Upper lobe of right lung (tissue), 1 donor: Measurements from ENCODE around the gene SMIM24. TPM values are rescaled to one million over a fixed set of nuclear protein-coding genes. Genes with fewer than 3 reads are reported as not detected.
"Not testable (repeated sequence)": the region's sequence is repeated elsewhere in the genome, so short reads cannot be mapped to it uniquely, and the experiment has no call there.

Source experiments
- ATAC-seq: fragments of 200-7000 bp; cut with Tn5 transposase; one replicate; pipeline ENCODE4 v1.9.1; 2020; ENCODE audit warnings: mild to moderate bottlenecking, moderate library complexity
- DNase-seq: peaks from one replicate; pipeline ENCODE4 v3.0.0-alpha.2; 2020
- H3K27ac ChIP-seq: fragments of 200-600 bp; one replicate; pipeline ENCODE4 v1.8.0; 2022
- H3K27me3 ChIP-seq: fragments of 200-600 bp; one replicate; pipeline ENCODE4 v1.8.0; 2022; ENCODE audit warnings: mild to moderate bottlenecking
- H3K36me3 ChIP-seq: fragments of 200-600 bp; one replicate; pipeline ENCODE4 v1.8.0; 2022
- H3K4me1 ChIP-seq: fragments of 200-600 bp; one replicate; pipeline ENCODE4 v1.8.0; 2022
- H3K4me3 ChIP-seq: fragments of 200-600 bp; one replicate; pipeline ENCODE4 v1.8.0; 2022; ENCODE audit warnings: mild to moderate bottlenecking
- H3K9me3 ChIP-seq: fragments of 200-600 bp; one replicate; pipeline ENCODE4 v1.8.0; 2022
- CTCF ChIP-seq: fragments of 200-600 bp; IDR thresholded peaks from one replicate; pipeline ENCODE4 v1.8.0; 2022; ENCODE audit warnings: antibody characterized with exemption
- intact Hi-C: fragments of 100-400 bp; cut with DNase I; formaldehyde crosslinking; loops from one replicate; pipeline ENCODE4 v1.11.0; 2022
- long read RNA-seq: library from polyadenylated mRNA; unstranded; transcript quantifications from one replicate; pipeline ENCODE4 v2.0.0, GENCODE V29; 2021
- total RNA-seq: library from RNA; stranded (reverse); fragmentation: NEBNext Ultra II Directional; extraction: Animal tissue kit (Norgen Biotek cat#: 25700); gene quantifications from one replicate; pipeline ENCODE4 v1.2.1, GENCODE V29; 2021
- donor health status: DM: no; HTN: yes; CAD: no; lungs with severe emphysema.

Gene SMIM24
- total RNA-seq, result not detected
- long read RNA-seq, result 0 reads

GRCh38 chr19:3480383-3481091, at the start of gene SMIM24:
SMIM24 (minus strand) TSS chr19:3480525; CDS start chr19:3480463, 62 bp downstream.
- no peak for TF ChIP-seq CTCF
- Histone ChIP-seq H3K4me3 (no peak within 1 kb of the TSS), H3K27ac (no peak within 1 kb of the TSS), H3K27me3 (peaks cover 42% of the 10 kb centered on the region), H3K36me3 (no peaks in the 10 kb centered on the region), H3K4me1 (no peaks in the 10 kb centered on the region), H3K9me3 (no peaks in the 10 kb centered on the region)
- intact Hi-C loops, result no loop called here
- DNase-seq (no peak), ATAC-seq (no peak)

GRCh38 chr19:3529299-3529698, 49.0 kb upstream of the SMIM24 start:
- H3K36me3 ChIP-seq, result peaks cover 69% of the 10 kb centered on the region
- DNase-seq, H3K27me3 ChIP-seq, intact Hi-C loops, H3K9me3 ChIP-seq, ATAC-seq, H3K4me1 ChIP-seq, H3K27ac ChIP-seq, H3K4me3 ChIP-seq: not testable (repeated sequence)

- Histone ChIP-seq H3K27ac (no peak overlapping the region), H3K4me1 (no peaks in the 10 kb centered on the region), H3K9me3 (no peaks in the 10 kb centered on the region), H3K36me3 (peaks cover 69% of the 10 kb centered on the region), H3K27me3 (no peaks in the 10 kb centered on the region), H3K4me3 (no peak overlapping the region)
- intact Hi-C loops, result no loop called here
- TF ChIP-seq CTCF, result no peak
- ATAC-seq (no peak), DNase-seq (no peak)
Observed at GRCh38 chr19:3528539-3529211, 48.4 kb upstream of the SMIM24 start.

GRCh38 chr19:3528080-3528479, 47.8 kb upstream of the SMIM24 start:
- Histone ChIP-seq H3K27ac (no peak overlapping the region), H3K36me3 (peaks cover 69% of the 10 kb centered on the region), H3K4me1 (no peaks in the 10 kb centered on the region), H3K27me3 (no peaks in the 10 kb centered on the region), H3K4me3 (no peak overlapping the region), H3K9me3 (no peaks in the 10 kb centered on the region)
- intact Hi-C loops, result no loop called here
- no peak for TF ChIP-seq CTCF
- ATAC-seq (no peak), DNase-seq (no peak)

- intact Hi-C loops, result no loop called here
- ATAC-seq (no peak), DNase-seq (no peak)
- H3K27ac ChIP-seq, result no peak overlapping the region
- no peaks in the 10 kb centered on the region for H3K4me1 ChIP-seq
- no peak overlapping the region for H3K4me3 ChIP-seq
- no peaks in the 10 kb centered on the region for H3K27me3 ChIP-seq
- peaks cover 64% of the 10 kb centered on the region for H3K36me3 ChIP-seq
- H3K9me3 ChIP-seq, result no peaks in the 10 kb centered on the region
- TF ChIP-seq CTCF, result no peak
Observed at GRCh38 chr19:3527238-3527910, 47.0 kb upstream of the SMIM24 start.
